Measurements from ENCODE around the gene SMIM32. TPM values are rescaled to one million over a fixed set of nuclear protein-coding genes. Genes with fewer than 3 reads are reported as not detected.

Gene SMIM32
- total RNA-seq, 8 experiments from 2014 or later = 0.45 to 1.4 (median 0.78) TPM; not detected in 1

DNA sequence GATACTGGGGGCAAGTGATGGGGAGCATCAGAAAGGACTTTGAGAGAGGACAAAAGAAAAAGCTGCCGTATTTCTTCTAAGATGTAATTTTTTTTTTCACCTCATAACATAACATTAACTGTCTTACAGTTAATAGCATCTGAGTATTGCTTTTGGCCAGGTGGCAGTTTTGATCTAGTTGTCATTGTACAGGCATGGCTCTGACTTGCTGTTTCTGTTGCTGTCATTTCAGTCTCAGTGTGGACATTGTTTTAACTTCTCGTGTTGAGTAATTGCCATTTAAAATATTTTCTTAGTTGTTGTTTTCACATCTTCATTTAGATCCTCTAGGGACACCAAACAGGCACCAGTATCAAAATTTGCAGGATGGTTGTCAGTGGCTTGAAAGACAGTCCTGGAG, 47.9 kb downstream of the SMIM32 start:
- Histone ChIP-seq H3K4me3 (no peak overlapping the region), H3K27ac (no peak overlapping the region), H3K4me1 (replicated peaks in 1 of 2) (no peaks in the 10 kb centered on the region)
- 45 to 100% (median 72%) methylated on average over 1 to 2 of the region's 2 CpGs for WGBS, 10 experiments
- ATAC-seq (replicated peaks in 6 of 8) = no peak
- in situ Hi-C loops (cut with MboI; ENCODE audit: low pct_unique_long_range_greater_than_20kb in 2 of 9, low sequenced_read_pairs in 9 of 9, unreplicated experiment in 9 of 9) = no loop called here

DNA sequence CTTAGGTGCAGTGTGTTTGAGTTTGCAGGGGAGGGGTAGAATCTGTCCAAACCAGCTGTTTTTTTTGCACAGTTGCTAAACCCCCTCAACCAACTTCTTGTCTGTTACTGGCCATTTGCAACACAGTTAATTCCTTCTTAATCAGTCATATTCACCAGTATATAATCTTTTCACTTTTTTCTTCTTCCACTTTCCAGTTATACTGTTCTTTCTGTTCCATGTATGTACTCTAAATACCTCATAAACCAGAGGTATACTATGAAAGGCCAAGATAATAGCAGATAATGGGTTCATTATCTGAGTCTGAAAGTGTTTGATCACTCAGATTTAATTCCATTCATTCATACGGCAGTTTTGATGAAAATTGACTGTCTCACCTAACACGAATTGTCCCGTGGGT, 49.2 kb downstream of the SMIM32 start:
- Histone ChIP-seq H3K27ac (no peak overlapping the region), H3K4me1 (replicated peaks in 1 of 2) (no peaks in the 10 kb centered on the region), H3K4me3 (no peak overlapping the region)
- in situ Hi-C loops (cut with MboI; ENCODE audit: low pct_unique_long_range_greater_than_20kb in 2 of 9, low sequenced_read_pairs in 9 of 9, unreplicated experiment in 9 of 9) = no loop called here
- ATAC-seq (replicated peaks in 6 of 8) = no peak
- 53 to 100% (median 84%) methylated on average over 2 to 3 of the region's 3 CpGs for WGBS, 10 experiments

DNA sequence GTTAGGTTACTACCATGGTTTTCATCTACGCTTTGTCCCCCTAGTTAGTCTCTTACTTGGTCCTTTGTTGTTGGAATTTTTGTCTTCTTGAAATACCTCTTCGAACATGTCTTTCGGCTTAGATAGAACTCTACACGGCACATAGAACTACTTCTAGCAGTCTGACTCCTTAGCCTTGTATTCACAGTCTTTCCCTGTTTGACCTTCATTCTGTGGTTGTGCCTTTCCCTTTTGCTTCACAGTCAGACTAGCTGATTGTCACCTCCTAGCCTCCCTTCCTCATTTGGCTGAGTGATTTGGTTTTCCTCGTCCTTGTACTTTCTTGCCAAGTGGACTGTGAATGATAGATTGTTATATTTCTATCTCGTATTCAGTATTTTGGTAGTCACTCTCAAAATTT, 49.6 kb downstream of the SMIM32 start:
- in situ Hi-C loops (cut with MboI; ENCODE audit: low pct_unique_long_range_greater_than_20kb in 2 of 9, low sequenced_read_pairs in 9 of 9, unreplicated experiment in 9 of 9) = no loop called here
- Histone ChIP-seq H3K27ac (no peak overlapping the region), H3K4me1 (replicated peaks in 1 of 2) (no peaks in the 10 kb centered on the region), H3K4me3 (no peak overlapping the region)
- no peak for ATAC-seq (replicated peaks in 6 of 8)
- 62 to 91% (median 78%) methylated on average over 1 to 6 of the region's 6 CpGs; no CpG with 5 or more reads in 1 of the 10 experiments for WGBS, 10 experiments

DNA sequence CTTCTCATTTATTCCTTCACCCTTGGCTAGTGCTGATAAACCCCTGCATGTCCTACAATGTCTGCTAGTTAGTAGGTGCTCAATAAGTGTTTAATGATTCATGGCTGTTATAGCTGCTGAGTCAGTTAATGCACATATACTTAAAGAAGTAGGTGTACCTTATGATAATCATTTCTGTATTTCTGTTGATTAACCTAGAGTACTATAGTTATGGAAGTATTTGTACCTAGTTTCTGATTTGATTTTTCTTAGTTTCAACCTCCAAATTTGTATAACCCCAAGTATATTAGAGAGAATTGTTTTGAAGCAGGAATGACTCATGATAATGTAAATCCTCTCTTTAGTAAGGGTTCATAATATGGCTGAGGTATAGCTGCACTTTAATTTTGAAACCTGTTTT, 51.4 kb downstream of the SMIM32 start:
- no peak overlapping the region for H3K27ac ChIP-seq
- no peaks in the 10 kb centered on the region for H3K4me1 ChIP-seq (replicated peaks in 1 of 2)
- ATAC-seq (replicated peaks in 6 of 8) = no peak
- H3K4me3 ChIP-seq = no peak overlapping the region
- in situ Hi-C loops (cut with MboI; ENCODE audit: low pct_unique_long_range_greater_than_20kb in 2 of 9, low sequenced_read_pairs in 9 of 9, unreplicated experiment in 9 of 9) = no loop called here

Other genes starting within 250 kb of the SMIM32 start
- gene LECT2, start 238.2 kb downstream of the SMIM32 start, total RNA-seq = not detected
- 100 to 1,000 TPM in 3 of 8 experiments, 10 to 100 TPM in 1, 1 to 10 TPM in 1, under 1 TPM in 2, not detected in 1; 0.14 to 861 (median 97.3) TPM for gene TGFBI, start 164.2 kb downstream of the SMIM32 start, total RNA-seq
- gene SMAD5, start 60.3 kb downstream of the SMIM32 start, total RNA-seq = 10 to 100 TPM; 26.6 to 54.0 (median 36.0) TPM
- gene TRPC7, start 172.4 kb upstream of the SMIM32 start, total RNA-seq = 10 to 100 TPM in 2 of 8 experiments, under 1 TPM in 4, not detected in 2; 0.08 to 14.7 (median 0.44) TPM